HFFc6 (cell line): Measurements from ENCODE around the gene SORCS2. TPM values are rescaled to one million over a fixed set of nuclear protein-coding genes. Genes with fewer than 3 reads are reported as not detected.
A peak's percentile ranks its signal among the peaks of the same experiment; 100 is the strongest.

Source experiments
- DNase-seq: peaks from one replicate; pipeline ENCODE4 v3.0.0-alpha.2; 2018
- H3K27ac Mint-ChIP-seq: 2 replicates; pipeline ENCODE4 v1.8.0; 2020; ENCODE audit warnings: mild to moderate bottlenecking, mixed read lengths
- H3K27me3 Mint-ChIP-seq: 2 replicates; pipeline ENCODE4 v1.8.0; 2021; ENCODE audit warnings: mild to moderate bottlenecking, moderate library complexity, mixed read lengths; ENCODE audit not compliant: insufficient read depth
- H3K36me3 Mint-ChIP-seq: 2 replicates; pipeline ENCODE4 v1.8.0; 2021; ENCODE audit warnings: low read depth, mixed read lengths
- H3K4me1 Mint-ChIP-seq: 2 replicates; pipeline ENCODE4 v1.8.0; 2020; ENCODE audit warnings: low read depth, mixed read lengths
- H3K4me3 Mint-ChIP-seq: 2 replicates; pipeline ENCODE4 v1.8.0; 2020; ENCODE audit warnings: mild to moderate bottlenecking, moderate library complexity, mixed read lengths
- H3K9me3 Mint-ChIP-seq: 2 replicates; pipeline ENCODE4 v1.8.0; 2020; ENCODE audit warnings: mild to moderate bottlenecking, mixed read lengths
- total RNA-seq, 6 experiments: library from RNA; stranded (reverse); fragmentation: NEBNext Ultra II Directional; extraction: Animal tissue kit (Norgen Biotek cat#: 25700); gene quantifications; 2 replicates in 1 of 6; 3 replicates in 5 of 6; pipeline ENCODE4 v1.2.3, GENCODE V29; 2021
- TF ChIP-seq, protein P1 (sequence below): fragments of 200-600 bp; sonication (generic); IDR thresholded peaks from 2 replicates; pipeline ENCODE4 v1.5.0; 2021; ENCODE audit warnings: antibody characterized with exemption, mild to moderate bottlenecking

The SORCS2 gene
- total RNA-seq, 6 experiments from 2014 or later = 0.05 to 0.15 (median 0.12) TPM; not detected in 3

DNA sequence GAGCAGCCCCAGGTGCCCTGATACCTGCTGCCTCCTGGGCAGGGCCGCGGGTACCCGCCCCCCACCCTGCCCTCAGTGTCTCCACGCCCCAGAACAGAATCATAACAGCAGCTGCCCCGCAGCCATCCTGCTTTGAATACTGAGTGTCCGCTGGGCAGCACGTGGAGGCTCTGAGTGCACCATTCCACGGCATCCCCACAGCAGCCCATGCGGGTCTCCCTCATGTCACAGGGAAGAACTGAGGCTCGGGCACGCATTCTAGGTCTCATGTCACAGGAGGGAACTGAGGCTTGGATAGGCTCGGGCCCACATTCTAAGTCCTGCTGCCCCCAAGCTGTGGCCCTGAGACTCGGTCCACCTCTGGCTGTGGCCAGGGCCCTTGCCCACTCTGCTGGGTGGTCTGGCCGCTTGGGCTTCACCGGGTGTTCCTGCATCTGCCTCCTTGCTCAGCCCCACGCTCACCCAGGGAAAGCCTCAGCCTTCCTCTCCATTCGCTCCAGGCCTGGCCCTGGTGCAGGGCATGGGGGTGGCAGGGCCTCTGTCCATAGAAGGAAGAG is 464.0 kb downstream of the SORCS2 start:
- Mint-ChIP-seq H3K9me3 (no peaks in the 10 kb centered on the region), H3K4me3 (no peak overlapping the region), H3K36me3 (no peaks in the 10 kb centered on the region), H3K4me1 (peaks cover 8% of the 10 kb centered on the region), H3K27me3 (peaks cover 5% of the 10 kb centered on the region), H3K27ac (no peak overlapping the region)
- TF ChIP-seq, protein P1, sequence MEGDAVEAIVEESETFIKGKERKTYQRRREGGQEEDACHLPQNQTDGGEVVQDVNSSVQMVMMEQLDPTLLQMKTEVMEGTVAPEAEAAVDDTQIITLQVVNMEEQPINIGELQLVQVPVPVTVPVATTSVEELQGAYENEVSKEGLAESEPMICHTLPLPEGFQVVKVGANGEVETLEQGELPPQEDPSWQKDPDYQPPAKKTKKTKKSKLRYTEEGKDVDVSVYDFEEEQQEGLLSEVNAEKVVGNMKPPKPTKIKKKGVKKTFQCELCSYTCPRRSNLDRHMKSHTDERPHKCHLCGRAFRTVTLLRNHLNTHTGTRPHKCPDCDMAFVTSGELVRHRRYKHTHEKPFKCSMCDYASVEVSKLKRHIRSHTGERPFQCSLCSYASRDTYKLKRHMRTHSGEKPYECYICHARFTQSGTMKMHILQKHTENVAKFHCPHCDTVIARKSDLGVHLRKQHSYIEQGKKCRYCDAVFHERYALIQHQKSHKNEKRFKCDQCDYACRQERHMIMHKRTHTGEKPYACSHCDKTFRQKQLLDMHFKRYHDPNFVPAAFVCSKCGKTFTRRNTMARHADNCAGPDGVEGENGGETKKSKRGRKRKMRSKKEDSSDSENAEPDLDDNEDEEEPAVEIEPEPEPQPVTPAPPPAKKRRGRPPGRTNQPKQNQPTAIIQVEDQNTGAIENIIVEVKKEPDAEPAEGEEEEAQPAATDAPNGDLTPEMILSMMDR = no peak
- DNase-seq = no peak

DNA sequence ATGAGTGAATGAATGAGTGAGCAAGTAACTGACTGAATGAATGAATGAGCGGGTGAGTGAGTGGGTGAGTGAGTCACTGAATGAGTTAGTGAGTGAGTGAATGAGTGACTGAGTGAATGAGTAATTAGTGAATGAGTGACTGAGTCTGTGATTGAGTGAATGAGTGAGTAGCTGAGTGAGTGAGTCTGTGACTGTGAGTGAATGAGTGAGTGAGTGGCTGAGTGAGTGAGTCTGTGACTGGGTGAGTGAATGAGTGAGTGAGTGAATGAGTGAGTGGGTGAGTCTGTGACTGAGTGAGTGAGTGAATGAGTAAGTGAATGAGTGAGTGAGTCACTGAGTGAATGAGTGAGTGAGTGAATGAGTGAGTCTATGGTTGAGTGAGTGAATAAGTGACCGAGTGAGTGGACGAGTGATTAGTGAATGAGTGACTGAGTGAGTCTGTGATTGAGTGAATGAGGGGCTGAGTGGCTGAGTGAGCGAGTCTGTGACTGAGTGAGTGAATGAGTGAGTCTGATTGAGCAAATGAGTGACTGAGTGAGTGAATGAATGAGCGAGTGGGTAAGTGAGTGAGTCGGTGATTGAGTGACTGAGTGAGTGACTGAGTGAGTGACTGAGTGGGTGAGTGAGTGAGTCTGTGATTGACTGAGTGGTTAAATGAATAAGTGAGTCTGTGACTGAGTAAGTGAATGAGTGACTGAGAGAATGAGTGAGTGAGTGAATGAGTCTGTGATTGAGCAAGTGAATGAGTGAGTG is 465.4 kb downstream of the SORCS2 start:
- H3K4me1 Mint-ChIP-seq = no peaks in the 10 kb centered on the region
- H3K36me3 Mint-ChIP-seq = no peaks in the 10 kb centered on the region
- no peak for DNase-seq
- H3K4me3 Mint-ChIP-seq = no peak overlapping the region
- H3K9me3 Mint-ChIP-seq = no peaks in the 10 kb centered on the region
- H3K27ac Mint-ChIP-seq = no peak overlapping the region
- TF ChIP-seq, protein P1 = no peak
- peaks cover 5% of the 10 kb centered on the region for H3K27me3 Mint-ChIP-seq

DNA sequence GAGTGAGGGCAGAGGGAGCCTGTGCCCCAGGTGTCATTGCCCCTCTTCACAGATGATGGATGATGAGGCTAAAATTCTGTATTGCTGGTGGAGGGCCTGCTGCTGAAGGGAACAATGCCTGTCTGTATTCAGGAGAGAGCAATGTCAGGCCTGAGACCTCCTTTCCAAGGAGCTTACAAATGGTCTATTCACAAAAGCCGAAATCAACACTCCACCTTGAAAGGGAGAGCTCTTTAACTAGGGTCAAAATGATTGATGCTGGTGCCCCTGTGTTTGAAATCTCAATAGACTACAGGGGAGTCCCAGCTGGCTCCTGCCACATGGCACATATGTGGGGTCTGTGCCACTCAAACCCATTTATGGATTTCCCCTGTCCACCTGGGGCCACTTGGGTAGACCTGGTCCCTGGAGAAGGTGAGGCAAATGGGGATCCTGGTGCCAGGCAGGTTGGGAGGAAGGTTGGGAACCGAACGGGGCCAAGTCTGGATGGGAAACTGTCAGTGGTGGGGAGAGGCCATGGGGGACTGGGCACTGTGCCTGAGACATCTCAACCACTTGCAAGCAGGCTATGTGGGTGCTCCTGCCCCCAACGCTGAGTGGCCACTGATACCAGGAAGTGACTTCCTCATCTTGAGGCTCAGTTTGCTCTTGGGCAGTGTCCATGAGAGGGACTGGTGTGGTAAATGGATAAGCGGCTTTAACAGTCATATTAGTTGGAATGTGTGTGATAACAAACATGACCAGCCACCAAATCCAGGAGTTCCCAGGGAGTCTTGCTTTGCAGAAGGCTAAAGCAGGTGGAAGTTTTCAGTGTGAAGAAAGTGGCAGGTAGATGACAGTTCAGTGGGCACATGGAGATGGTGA is 466.2 kb downstream of the SORCS2 start:
- Mint-ChIP-seq H3K4me3 (no peak overlapping the region), H3K9me3 (no peaks in the 10 kb centered on the region), H3K4me1 (no peaks in the 10 kb centered on the region), H3K27ac (no peak overlapping the region), H3K36me3 (no peaks in the 10 kb centered on the region), H3K27me3 (peaks cover 5% of the 10 kb centered on the region)
- peak; percentile 55 for DNase-seq
- TF ChIP-seq, protein P1 = no peak

DNA sequence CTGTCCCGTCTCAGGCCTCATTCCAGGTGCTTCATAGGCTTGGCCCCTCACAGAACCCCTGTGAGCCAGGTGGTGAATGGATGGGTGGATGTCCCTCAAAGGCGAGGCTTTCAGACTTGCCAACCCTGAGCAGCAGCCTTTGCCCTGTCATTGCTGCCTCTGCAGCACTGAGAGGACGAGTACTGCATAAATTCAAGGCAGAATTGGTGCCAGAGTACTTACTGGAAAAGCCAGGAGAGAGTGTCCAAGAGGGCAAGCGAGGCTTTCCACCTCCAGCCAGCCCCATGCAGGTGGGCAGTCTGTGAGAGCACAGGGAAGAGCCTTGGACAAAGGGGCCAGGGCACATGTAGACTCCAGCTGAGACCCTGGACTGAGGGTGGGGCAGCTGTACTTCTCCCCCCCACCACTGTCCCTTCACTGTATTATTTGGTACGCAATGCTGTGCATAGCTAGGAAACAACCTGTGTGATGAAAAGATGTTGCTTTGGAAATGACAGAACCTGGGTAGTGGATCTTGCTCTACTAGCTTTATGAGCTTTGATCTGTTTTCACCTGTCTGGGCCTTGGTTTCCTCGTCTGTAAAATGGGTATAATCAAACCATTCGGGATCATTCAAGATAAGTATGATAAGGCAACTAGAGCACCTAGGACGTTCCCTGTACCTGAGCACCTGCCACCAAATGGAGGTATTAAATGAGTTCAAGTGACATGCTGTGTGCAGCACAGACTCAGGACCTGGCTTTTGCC is 467.3 kb downstream of the SORCS2 start:
- H3K27me3 Mint-ChIP-seq = peaks cover 3% of the 10 kb centered on the region
- H3K9me3 Mint-ChIP-seq = no peaks in the 10 kb centered on the region
- TF ChIP-seq, protein P1 = no peak
- no peaks in the 10 kb centered on the region for H3K36me3 Mint-ChIP-seq
- no peak overlapping the region for H3K4me3 Mint-ChIP-seq
- no peak for DNase-seq
- H3K27ac Mint-ChIP-seq = no peak overlapping the region
- no peaks in the 10 kb centered on the region for H3K4me1 Mint-ChIP-seq
